GM12878 (cell line): ENCODE measurements around the gene C12orf56. TPM values are rescaled to one million over a fixed set of nuclear protein-coding genes. Genes with fewer than 3 reads are reported as not detected.

Experiments used
- ATAC-seq: fragments of 200-7000 bp; cut with Tn5 transposase; 3 replicates; pipeline ENCODE4 v1.9.1; 2020; ENCODE audit warnings: mild to moderate bottlenecking, moderate library complexity
- BruUV-seq: library from RNA; stranded (reverse); fragments of 400-500 nt; replicated peaks from 2 replicates; lab custom pipeline; 2021; lab: Mats Ljungman, UMichigan
- CTCF ChIA-PET: fragments of 300-600 bp; sonication (Branson Sonifier 250); formaldehyde crosslinking; extraction: SDS; loops from one replicate; lab custom pipeline; 2021; ENCODE audit warnings: inconsistent platforms; lab: Yijun Ruan, JAX
- POLR2A ChIA-PET: fragments of 350-600 bp; formaldehyde crosslinking; extraction: SDS; loops from one replicate; lab custom pipeline; 2021; ENCODE audit warnings: inconsistent platforms; lab: Charles Lee
- RAD21 ChIA-PET: fragments of 300-600 bp; sonication (Branson Sonifier 250); formaldehyde crosslinking; loops from one replicate; lab custom pipeline; 2023; ENCODE audit warnings: antibody characterized with exemption; ENCODE audit not compliant: unreplicated experiment; lab: Charles Lee
- SMC1A ChIA-PET: fragments of 300-600 bp; sonication (Branson Sonifier 250); formaldehyde crosslinking; loops from one replicate; lab custom pipeline; 2023; ENCODE audit not compliant: unreplicated experiment, uncharacterized antibody; lab: Charles Lee
- DNase-seq: peaks from one replicate; pipeline ENCODE4 v3.0.0-alpha.2; 2011; ENCODE audit warnings: low read depth, low spot score
- FAIRE-seq: peaks from 3 replicates; lab custom pipeline; 2011; peaks lifted over from hg19 to GRCh38; lab: Jason Lieb, UNC
- H2AFZ ChIP-seq: 2 replicates; pipeline ENCODE4 v1.6.0; 2011; ENCODE audit warnings: low read depth, low read length, control low read depth; ENCODE audit not compliant: control insufficient read depth
- H3K27ac ChIP-seq: 2 replicates; pipeline ENCODE4 v1.5.1; 2011; ENCODE audit warnings: control low read depth; ENCODE audit not compliant: control insufficient read depth, insufficient read depth
- H3K27me3 ChIP-seq, 2 experiments: replicated peaks in 1 of 2; 2 replicates each; pipeline versions ENCODE4 v1.6.0 to v1.6.1; 2011; ENCODE audit warnings: low read length in 1 of 2; ENCODE audit not compliant: control insufficient read depth in 2 of 2, insufficient read depth in 2 of 2
- H3K36me3 ChIP-seq, 2 experiments: 2 replicates each; pipeline ENCODE4 v1.5.1; 2011; ENCODE audit warnings: low read length in 1 of 2; ENCODE audit not compliant: control insufficient read depth in 2 of 2, insufficient read depth in 2 of 2
- H3K4me1 ChIP-seq: 2 replicates; pipeline ENCODE4 v1.6.1; 2011; ENCODE audit warnings: mild to moderate bottlenecking, low read length, moderate library complexity, mixed read lengths; ENCODE audit not compliant: control insufficient read depth, insufficient read depth
- H3K4me2 ChIP-seq: 2 replicates; pipeline ENCODE4 v1.6.0; 2011; ENCODE audit warnings: control low read depth; ENCODE audit not compliant: control insufficient read depth, insufficient read depth
- H3K4me3 ChIP-seq: fragments of 200-600 bp; sonication (generic); 2 replicates; pipeline ENCODE4 v1.5.1; 2016
- H3K79me2 ChIP-seq: 2 replicates; pipeline ENCODE4 v1.6.0; 2011; ENCODE audit warnings: low read length; ENCODE audit not compliant: control insufficient read depth, insufficient read depth
- H3K9ac ChIP-seq: 2 replicates; pipeline ENCODE4 v1.8.0; 2011; ENCODE audit warnings: low read length, control low read depth, mixed read lengths; ENCODE audit not compliant: control insufficient read depth, insufficient read depth
- H3K9me3 ChIP-seq: replicated peaks from 3 replicates; pipeline ENCODE4 v1.5.1; 2011; ENCODE audit warnings: mild to moderate bottlenecking, low read length; ENCODE audit not compliant: control insufficient read depth, insufficient read depth
- H4K20me1 ChIP-seq: 2 replicates; pipeline ENCODE4 v1.6.0; 2011; ENCODE audit not compliant: control insufficient read depth, insufficient read depth
- CBX3 ChIP-seq: fragments of 200-600 bp; sonication (generic); IDR thresholded peaks from 2 replicates; pipeline ENCODE4 v1.6.1; 2016; ENCODE audit warnings: low read depth, borderline replicate concordance
- HDAC2 ChIP-seq: fragments of 200-600 bp; sonication (generic); IDR thresholded peaks from 2 replicates; pipeline ENCODE4 v1.6.1; 2017
- KAT2A ChIP-seq: conservative IDR thresholded peaks from 2 replicates; pipeline ENCODE4 v1.6.1; 2011; ENCODE audit warnings: low read depth, low read length; ENCODE audit not compliant: control insufficient read depth
- MEF2A ChIP-seq: IDR thresholded peaks from 2 replicates; pipeline ENCODE4 v1.6.1; 2011; ENCODE audit warnings: low read depth, mild to moderate bottlenecking, low read length, moderate library complexity; ENCODE audit not compliant: insufficient read depth
- NFYA ChIP-seq: IDR thresholded peaks from 2 replicates; pipeline ENCODE4 v1.6.1; 2011; ENCODE audit warnings: low read depth, mild to moderate bottlenecking, low read length, improper control_type of control experiment, borderline replicate concordance
- RBBP5 ChIP-seq: fragments of 200-600 bp; sonication (generic); conservative IDR thresholded peaks from 2 replicates; pipeline ENCODE4 v1.6.1; 2016
- ZNF217 ChIP-seq: fragments of 450-650 bp; IDR thresholded peaks from 2 replicates; pipeline ENCODE4 v1.6.1; 2017; ENCODE audit warnings: antibody characterized with exemption, mild to moderate bottlenecking
- WGBS: methylation state at CpG from one replicate; pipeline ENCODE4 v1.1.6; 2016; ENCODE audit warnings: low lambda C conversion rate; ENCODE audit not compliant: insufficient replicate concordance, insufficient coverage; ENCODE audit errors: missing lambda C conversion rate; 5-methylcytosine and 5-hydroxymethylcytosine counted together
- in situ Hi-C: fragments of 300-500 bp; cut with MboI; formaldehyde crosslinking; loops from 9 replicates; pipeline ENCODE4 v1.14.3; 2018; ENCODE audit warnings: mixed read lengths
- intact Hi-C: fragments of 100-400 bp; cut with micrococcal nuclease; formaldehyde crosslinking; loops from one replicate; pipeline ENCODE4 v1.14.2; 2022; ENCODE audit not compliant: unreplicated experiment
- polyA plus RNA-seq, 11 experiments: library from polyadenylated mRNA; depleted of rRNA in 4 of 11; unstranded in 6 of 11; stranded (reverse) in 5 of 11; fragments of >200 nt; fragmentation: Nextera tagmentation in 4 of 11; fragmentation: Illumina TruSeq in 1 of 11; extraction: Ambion mirVana in 4 of 11; extraction: Trizol in 1 of 11; gene quantifications; 1 replicate in 1 of 11; 2 replicates in 10 of 11; pipeline versions ENCODE4 v1.2.1 to v1.2.3, GENCODE V29; 2011 to 2016; ENCODE audit warnings: inconsistent platforms in 2 of 11, missing spikeins in 2 of 11, low read depth in 1 of 11
- total RNA-seq, 4 experiments: library from RNA; depleted of rRNA in 3 of 4; stranded (reverse); fragments of >200 nt in 3 of 4; fragmentation: Illumina TruSeq in 1 of 4; extraction: Trizol in 1 of 4; gene quantifications; 2 replicates each; pipeline versions ENCODE4 v1.2.1 to v1.2.3, GENCODE V29; 2013 to 2021
- TF ChIP-seq, protein P1 (sequence below), 3 experiments: IDR thresholded peaks in 2 of 3; conservative IDR thresholded peaks in 1 of 3; 2 replicates each; pipeline ENCODE4 v1.5.1; 2011; ENCODE audit warnings: low read depth in 3 of 3, low read length in 3 of 3, mild to moderate bottlenecking in 3 of 3, control low read depth in 2 of 3, moderate library complexity in 2 of 3, inconsistent platforms in 1 of 3, mixed read lengths in 1 of 3; ENCODE audit not compliant: control insufficient read depth in 2 of 3, insufficient read depth in 1 of 3; ENCODE audit errors: extremely low read depth in 1 of 3

C12orf56 gene
- total and polyA plus RNA-seq, 10 of the 15 experiments (the other 5 are each of a cell fraction or from before 2014, with no cell fraction given), result not detected

DNA sequence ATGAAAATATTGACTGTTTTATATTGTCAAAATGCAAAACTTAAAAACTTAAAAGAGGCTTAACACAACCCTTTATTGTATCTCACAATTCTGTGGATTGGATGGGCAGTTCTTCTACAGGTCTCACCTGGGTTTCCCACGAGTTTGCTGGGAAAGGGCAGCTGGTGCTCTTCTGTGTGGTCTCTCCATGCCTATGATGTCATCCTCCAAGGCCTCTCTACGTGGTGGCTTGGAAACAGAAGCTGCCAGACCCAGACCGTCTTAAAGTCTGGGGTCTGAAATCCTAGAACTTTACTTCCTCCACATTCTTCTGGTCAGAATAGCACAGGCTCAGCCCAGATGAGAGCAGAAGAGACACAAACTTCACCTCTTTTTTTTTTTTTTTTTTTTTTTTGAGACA, 132.0 kb downstream of the C12orf56 start:
- H3K79me2 ChIP-seq, result no peaks in the 10 kb centered on the region
- no peaks in the 10 kb centered on the region for H3K36me3 ChIP-seq
- no peaks in the 10 kb centered on the region for H3K27me3 ChIP-seq
- POLR2A ChIA-PET, result no interaction called here
- no peak overlapping the region for H2AFZ ChIP-seq
- SMC1A ChIA-PET, result no interaction called here
- H3K4me2 ChIP-seq, result no peak overlapping the region
- CTCF ChIA-PET, result interaction anchor here (1.6 to 3.9 kb wide), 4 partner anchors 414 to 434 kb away, joined by 6 to 29 read pairs (median 19); partner anchors contain the start of gene SRGAP1
- no peak for TF ChIP-seq ZNF217
- no peak for TF ChIP-seq HDAC2
- no peak for TF ChIP-seq CBX3
- TF ChIP-seq KAT2A, result no peak
- TF ChIP-seq NFYA, result no peak
- no peak for TF ChIP-seq MEF2A
- TF ChIP-seq, protein P1, sequence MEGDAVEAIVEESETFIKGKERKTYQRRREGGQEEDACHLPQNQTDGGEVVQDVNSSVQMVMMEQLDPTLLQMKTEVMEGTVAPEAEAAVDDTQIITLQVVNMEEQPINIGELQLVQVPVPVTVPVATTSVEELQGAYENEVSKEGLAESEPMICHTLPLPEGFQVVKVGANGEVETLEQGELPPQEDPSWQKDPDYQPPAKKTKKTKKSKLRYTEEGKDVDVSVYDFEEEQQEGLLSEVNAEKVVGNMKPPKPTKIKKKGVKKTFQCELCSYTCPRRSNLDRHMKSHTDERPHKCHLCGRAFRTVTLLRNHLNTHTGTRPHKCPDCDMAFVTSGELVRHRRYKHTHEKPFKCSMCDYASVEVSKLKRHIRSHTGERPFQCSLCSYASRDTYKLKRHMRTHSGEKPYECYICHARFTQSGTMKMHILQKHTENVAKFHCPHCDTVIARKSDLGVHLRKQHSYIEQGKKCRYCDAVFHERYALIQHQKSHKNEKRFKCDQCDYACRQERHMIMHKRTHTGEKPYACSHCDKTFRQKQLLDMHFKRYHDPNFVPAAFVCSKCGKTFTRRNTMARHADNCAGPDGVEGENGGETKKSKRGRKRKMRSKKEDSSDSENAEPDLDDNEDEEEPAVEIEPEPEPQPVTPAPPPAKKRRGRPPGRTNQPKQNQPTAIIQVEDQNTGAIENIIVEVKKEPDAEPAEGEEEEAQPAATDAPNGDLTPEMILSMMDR (IDR thresholded peaks at IDR 0.05 in 2 of 3, conservative IDR thresholded peaks at IDR 0.05 in 1 of 3; ENCODE audit: control insufficient read depth in 2 of 3, extremely low read depth in 1 of 3, insufficient read depth in 1 of 3, low read depth in 3 of 3, low read length in 3 of 3), result no peak
- TF ChIP-seq RBBP5, result no peak
- ATAC-seq (no peak), FAIRE-seq (no peak), DNase-seq (no peak)
- H3K9me3 ChIP-seq, result no peaks in the 10 kb centered on the region
- BruUV-seq, result no TSS peak
- H3K4me1 ChIP-seq, result no peaks in the 10 kb centered on the region
- in situ Hi-C loops, result loop anchor here (25.0 kb wide), 2 partner anchors 846 to 1146 kb away; no protein-coding TSS in a partner anchor
- 5% methylated on average over 3 of the region's 3 CpGs for WGBS
- RAD21 ChIA-PET, result interaction anchor here (1.2 to 1.3 kb wide), 4 partner anchors 12 to 414 kb away, joined by 3 to 4 read pairs (median 3); partner anchors contain the start of gene SRGAP1
- intact Hi-C loops, result loop anchor here (5.0 to 10.0 kb wide), 3 partner anchors 591 to 1156 kb away; partner anchors contain the start of gene DPY19L2
- H4K20me1 ChIP-seq, result no peaks in the 10 kb centered on the region
- no peak overlapping the region for H3K4me3 ChIP-seq
- H3K27ac ChIP-seq, result no peak overlapping the region
- no peak overlapping the region for H3K9ac ChIP-seq
